ENCODE measurements around the gene DDO.

Gene DDO

GRCh38 chr6:110419028-110419739, 3.8 kb upstream of the DDO start:
- no peak for DNase-seq (ENCODE audit: low read depth)

GRCh38 chr6:110418594-110418993, 3.2 kb upstream of the DDO start:
- DNase-seq (ENCODE audit: low read depth): no peak

- DNase-seq (ENCODE audit: low read depth): no peak
These were observed 706 bp downstream of the DDO start for GRCh38 chr6:110414669-110415068.

- DNase-seq (ENCODE audit: low read depth): no peak
These were observed 3.0 kb downstream of the DDO start for GRCh38 chr6:110412360-110412759.

GRCh38 chr6:110410511-110410910, 4.9 kb downstream of the DDO start:
- no peak for DNase-seq (ENCODE audit: low read depth)

- no peak for DNase-seq (ENCODE audit: low read depth)
These were observed 5.6 kb downstream of the DDO start for GRCh38 chr6:110409794-110410193.

- no peak for DNase-seq (ENCODE audit: low read depth)
These were observed 6.5 kb downstream of the DDO start for GRCh38 chr6:110408901-110409300.

- peak; percentile 26 for DNase-seq (ENCODE audit: low read depth)
These were observed 10.8 kb downstream of the DDO start for GRCh38 chr6:110404607-110405006.

GRCh38 chr6:110401585-110402176, 13.7 kb downstream of the DDO start:
- DNase-seq (ENCODE audit: low read depth): no peak

- DNase-seq (ENCODE audit: low read depth): no peak
These were observed 15.2 kb downstream of the DDO start for GRCh38 chr6:110400208-110400607.

GRCh38 chr6:110399219-110400071, 15.9 kb downstream of the DDO start:
- DNase-seq (ENCODE audit: low read depth): no peak

- peak; percentile 21 for DNase-seq (ENCODE audit: low read depth)
These were observed 16.6 kb downstream of the DDO start for GRCh38 chr6:110398778-110399177.

GRCh38 chr6:110395221-110395620, 20.2 kb downstream of the DDO start:
- DNase-seq (ENCODE audit: low read depth): no peak

- DNase-seq (ENCODE audit: low read depth): no peak
These were observed 21.0 kb downstream of the DDO start for GRCh38 chr6:110394409-110394808.

GRCh38 chr6:110392727-110393126, 22.6 kb downstream of the DDO start:
- DNase-seq (ENCODE audit: low read depth): no peak

GRCh38 chr6:110390404-110390803, 25.0 kb downstream of the DDO start:
- DNase-seq (ENCODE audit: low read depth): no peak

GRCh38 chr6:110389689-110390382, 25.5 kb downstream of the DDO start:
- no peak for DNase-seq (ENCODE audit: low read depth)

GRCh38 chr6:110387986-110388385, 27.4 kb downstream of the DDO start:
- DNase-seq (ENCODE audit: low read depth): no peak

GRCh38 chr6:110385458-110385863, 29.9 kb downstream of the DDO start:
- DNase-seq (ENCODE audit: low read depth): no peak

- DNase-seq (ENCODE audit: low read depth): no peak
These were observed 36.8 kb downstream of the DDO start for GRCh38 chr6:110378552-110378951.

GRCh38 chr6:110369066-110369465, 46.3 kb downstream of the DDO start:
- no peak for DNase-seq (ENCODE audit: low read depth)

GRCh38 chr6:110368284-110368683, 47.1 kb downstream of the DDO start:
- DNase-seq (ENCODE audit: low read depth): no peak
